ENCODE results near the gene STK35. TPM values are rescaled to one million over a fixed set of nuclear protein-coding genes. Genes with fewer than 3 reads are reported as not detected.
"Not testable (repeated sequence)": the region's sequence is repeated elsewhere in the genome, so short reads cannot be mapped to it uniquely, and the experiment has no call there.

STK35 gene
- total and polyA plus RNA-seq, 2 of the 8 experiments (the other 6 are each of a cell fraction or from before 2014, with no cell fraction given) = 24.9 to 45.0 TPM

DNA sequence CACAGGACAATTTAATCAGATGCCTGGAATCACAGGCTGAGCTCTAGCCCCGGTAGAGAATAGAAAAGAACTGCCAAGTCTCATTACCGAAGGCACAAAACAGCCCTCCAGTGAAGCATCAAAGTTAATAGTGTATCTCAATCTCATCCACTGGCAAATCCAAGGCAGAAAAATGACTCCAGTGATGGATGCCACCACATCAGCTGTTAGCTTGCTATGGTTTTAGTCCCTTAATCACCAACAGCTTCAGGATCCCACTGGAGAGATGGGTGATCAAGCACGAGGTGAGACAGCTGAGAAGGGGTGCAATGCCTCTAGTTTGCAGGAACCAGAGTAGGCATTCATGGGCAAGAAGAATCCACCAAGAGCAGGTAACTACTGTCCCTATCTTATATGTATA, 81.8 kb downstream of the STK35 start (continued):
- no peak for TF ChIP-seq KDM5A (IDR thresholded peaks at IDR 0.05; ENCODE audit: low read length)
- TF ChIP-seq TEAD4 (IDR thresholded peaks at IDR 0.05; ENCODE audit: low read depth, low read length) = no peak
- TF ChIP-seq EP300 (IDR thresholded peaks at IDR 0.05; ENCODE audit: borderline replicate concordance in 1 of 2, low read depth in 2 of 2, low read length in 2 of 2) = no peak
- TF ChIP-seq CBX5 (IDR thresholded peaks at IDR 0.05; ENCODE audit: low read depth, low read length) = no peak

DNA sequence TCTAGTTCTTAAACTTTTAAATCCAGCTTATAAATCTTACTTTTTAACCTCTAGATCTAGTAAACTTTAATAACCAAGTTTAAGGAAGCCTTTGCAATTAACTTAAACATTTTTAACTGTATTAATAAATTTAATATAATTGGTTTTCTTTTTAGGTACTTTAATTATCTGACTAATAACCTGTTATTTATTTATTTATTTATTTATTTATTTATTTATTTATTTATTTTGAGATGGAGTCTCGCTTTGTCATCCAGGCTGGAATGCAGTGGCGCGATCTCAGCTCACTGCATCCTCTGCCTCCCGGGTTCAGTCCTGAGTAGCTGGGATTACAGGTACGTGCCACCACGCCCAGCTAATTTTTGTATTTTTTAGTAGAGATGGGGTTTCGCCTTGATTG, 83.3 kb downstream of the STK35 start:
- H4K91ac ChIP-seq (replicated peaks; ENCODE audit: insufficient read length, low read length); H3K27ac ChIP-seq (ENCODE audit: low read depth, low read length); H2AK5ac ChIP-seq (ENCODE audit: low read depth, low read length); H2BK12ac ChIP-seq (ENCODE audit: low read depth, low read length); H4K5ac ChIP-seq (ENCODE audit: insufficient read length, low read depth, low read length); DNase-seq (ENCODE audit: low read depth in 1 of 2, low spot score in 2 of 2); POLR2A ChIA-PET (ENCODE audit: partially characterized antibody); H3K27me3 ChIP-seq (replicated peaks in 1 of 4; ENCODE audit: control insufficient read depth in 3 of 4, extremely low read depth in 1 of 4, insufficient read depth in 3 of 4, low read length in 3 of 4); H2AFZ ChIP-seq (ENCODE audit: low read length); H3K79me2 ChIP-seq (ENCODE audit: control insufficient read depth in 1 of 2, insufficient read depth in 2 of 2, low read length in 2 of 2); H4K8ac ChIP-seq (ENCODE audit: extremely low read depth, insufficient read depth, low read length); H3K23ac ChIP-seq (ENCODE audit: insufficient read length); H3K4me1 ChIP-seq (replicated peaks in 1 of 4; ENCODE audit: control insufficient read depth in 3 of 4, insufficient read depth in 4 of 4, low read length in 3 of 4); H3K79me1 ChIP-seq (ENCODE audit: low read depth, low read length); H3K23me2 ChIP-seq (ENCODE audit: low read depth, low read length); H3K9me3 ChIP-seq (ENCODE audit: insufficient read depth in 2 of 2, low read depth in 1 of 2, low read length in 1 of 2); H2BK15ac ChIP-seq (ENCODE audit: low read length); H2BK120ac ChIP-seq (replicated peaks; ENCODE audit: low read depth, low read length); H2BK20ac ChIP-seq (ENCODE audit: low read length); H2BK5ac ChIP-seq (ENCODE audit: low read depth, low read length); H3K18ac ChIP-seq (ENCODE audit: extremely low read depth, low read length); H3K4ac ChIP-seq (replicated peaks; ENCODE audit: insufficient read length, low read depth, low read length); FAIRE-seq; H3K14ac ChIP-seq (ENCODE audit: insufficient read length); CTCF ChIA-PET (ENCODE audit: partially characterized antibody); H3K56ac ChIP-seq (replicated peaks; ENCODE audit: insufficient read length, low read depth, low read length); H3K36me3 ChIP-seq (ENCODE audit: control insufficient read depth in 2 of 4, insufficient read depth in 4 of 4, low read length in 3 of 4); H4K20me1 ChIP-seq (replicated peaks in 1 of 2; ENCODE audit: control insufficient read depth in 1 of 2, insufficient read depth in 2 of 2, low read length in 2 of 2); H3K4me2 ChIP-seq (ENCODE audit: insufficient read depth in 1 of 2, low read depth in 2 of 2, low read length in 2 of 2); H3K9ac ChIP-seq (replicated peaks in 1 of 4; ENCODE audit: extremely low read depth in 1 of 4, low read depth in 3 of 4, low read length in 3 of 4); H3K4me3 ChIP-seq (ENCODE audit: extremely low read depth in 1 of 4, insufficient read depth in 2 of 4, low read depth in 3 of 4, low read length in 4 of 4): not testable (repeated sequence)
- 95% methylated on average over 7 of the region's 7 CpGs; no CpG with 5 or more reads in 1 of the 2 experiments for WGBS, 2 experiments (ENCODE audit: extremely low coverage in 1 of 2, insufficient coverage in 1 of 2, insufficient read length in 1 of 2, insufficient replicate concordance in 2 of 2, low coverage in 1 of 2, low lambda C conversion rate in 2 of 2, missing lambda C conversion rate in 1 of 2)
